HepG2 (cell line): ENCODE results near the gene ZNF503. TPM values are rescaled to one million over a fixed set of nuclear protein-coding genes. Genes with fewer than 3 reads are reported as not detected.

Experiments used
- ATAC-seq: fragments of 200-7000 bp; cut with Tn5 transposase; 3 replicates; pipeline ENCODE4 v1.9.1; 2020; ENCODE audit warnings: mild to moderate bottlenecking, moderate library complexity
- BruUV-seq: library from RNA; stranded (reverse); fragments of 400-500 nt; replicated peaks from 2 replicates; lab custom pipeline; 2021; lab: Mats Ljungman, UMichigan
- CTCF ChIA-PET: fragments of 300-600 bp; formaldehyde crosslinking; extraction: SDS; loops from one replicate; lab custom pipeline; 2021; ENCODE audit warnings: low total read pairs, inconsistent platforms, low intra/inter-chr PET ratio; lab: Yijun Ruan, JAX
- POLR2A ChIA-PET: fragments of 350-600 bp; sonication (Branson Sonifier 250); formaldehyde crosslinking; loops from one replicate; lab custom pipeline; 2020; ENCODE audit warnings: antibody characterized with exemption, inconsistent platforms; lab: Yijun Ruan, JAX
- DNase-seq: peaks from one replicate; pipeline ENCODE4 v3.0.0-alpha.2; 2015; ENCODE audit warnings: low spot score
- FAIRE-seq: peaks from 3 replicates; lab custom pipeline; 2011; peaks lifted over from hg19 to GRCh38; lab: Jason Lieb, UNC
- H2AFZ ChIP-seq: one replicate; pipeline ENCODE4 v1.6.1; 2011; ENCODE audit warnings: low read length, inconsistent platforms
- H3K27ac ChIP-seq: fragments of 300-600 bp; 3 replicates; pipeline ENCODE4 v1.8.0; 2011; ENCODE audit warnings: mixed run types, mild to moderate bottlenecking, mixed read lengths, low read length, inconsistent platforms; ENCODE audit not compliant: insufficient read depth; ENCODE audit errors: extremely low read length
- H3K27me3 ChIP-seq, 2 experiments: fragments of 200-600 bp in 1 of 2; 2 replicates in 1 of 2; 3 replicates in 1 of 2; pipeline versions ENCODE4 v1.6.0 to v1.8.0; 2011; ENCODE audit warnings: low read length in 2 of 2, mild to moderate bottlenecking in 2 of 2, moderate library complexity in 2 of 2, inconsistent platforms in 1 of 2; ENCODE audit not compliant: insufficient read depth in 2 of 2, control insufficient read depth in 1 of 2
- H3K36me3 ChIP-seq, 2 experiments: fragments of 200-600 bp in 1 of 2; replicated peaks in 1 of 2; 2 replicates in 1 of 2; 3 replicates in 1 of 2; pipeline versions ENCODE4 v1.5.1 to v1.8.0; 2011; ENCODE audit warnings: low read length in 2 of 2, inconsistent platforms in 1 of 2; ENCODE audit not compliant: insufficient read depth in 2 of 2, control insufficient read depth in 1 of 2
- H3K4me1 ChIP-seq: 2 replicates; pipeline ENCODE4 v1.5.1; 2012; ENCODE audit warnings: low read length, inconsistent platforms; ENCODE audit not compliant: insufficient read depth
- H3K4me2 ChIP-seq: 2 replicates; pipeline ENCODE4 v1.6.0; 2011; ENCODE audit warnings: low read depth, low read length, inconsistent platforms
- H3K4me3 ChIP-seq, 3 experiments: fragments of 200-600 bp in 1 of 3; sonication (generic), shearing (Covaris generic) in 1 of 3; replicated peaks in 1 of 3; 2 replicates each; pipeline ENCODE4 v1.5.1; 2011 to 2016; ENCODE audit warnings: low read length in 3 of 3, inconsistent platforms in 2 of 3, low read depth in 2 of 3, mild to moderate bottlenecking in 2 of 3, control low read depth in 1 of 3, mixed read lengths in 1 of 3; ENCODE audit not compliant: insufficient read depth in 1 of 3
- H3K79me2 ChIP-seq: one replicate; pipeline ENCODE4 v1.6.1; 2011; ENCODE audit warnings: low read length, inconsistent platforms; ENCODE audit not compliant: insufficient read depth
- H3K9ac ChIP-seq: 2 replicates; pipeline ENCODE4 v1.6.0; 2011; ENCODE audit warnings: mild to moderate bottlenecking, low read depth, low read length, inconsistent platforms; ENCODE audit not compliant: insufficient read depth
- H3K9me3 ChIP-seq: 2 replicates; pipeline ENCODE4 v1.5.1; 2012; ENCODE audit warnings: mild to moderate bottlenecking, low read length
- H4K20me1 ChIP-seq: 2 replicates; pipeline ENCODE4 v1.6.0; 2011; ENCODE audit warnings: inconsistent platforms, mild to moderate bottlenecking, low read length, moderate library complexity; ENCODE audit not compliant: insufficient read depth
- KDM5A ChIP-seq: fragments of 200-600 bp; sonication (generic); IDR thresholded peaks from 2 replicates; pipeline ENCODE4 v1.7.0; 2018; ENCODE audit warnings: antibody characterized with exemption, mild to moderate bottlenecking, low read length, borderline replicate concordance
- NFATC3 ChIP-seq: sonication (generic); formaldehyde crosslinking; IDR thresholded peaks from 2 replicates; pipeline ENCODE4 v1.5.1; 2020; ENCODE audit warnings: mild to moderate bottlenecking, missing genetic modification reagents
- POLR2AphosphoS5 ChIP-seq: IDR thresholded peaks from 2 replicates; pipeline ENCODE4 v1.6.1; 2012; ENCODE audit warnings: low read depth, low read length
- REXO4 ChIP-seq: sonication (generic); formaldehyde crosslinking; IDR thresholded peaks from 2 replicates; pipeline ENCODE4 v1.8.0; 2022; ENCODE audit warnings: missing genetic modification reagents, mild to moderate bottlenecking, borderline replicate concordance
- SAP130 ChIP-seq: IDR thresholded peaks from 2 replicates; pipeline ENCODE4 v1.6.1; 2016; ENCODE audit warnings: low read depth
- SRY ChIP-seq: sonication (generic); formaldehyde crosslinking; IDR thresholded peaks from 2 replicates; pipeline ENCODE4 v1.8.0; 2022; ENCODE audit warnings: mild to moderate bottlenecking, missing genetic modification reagents
- TGIF2 ChIP-seq: IDR thresholded peaks from 2 replicates; pipeline ENCODE4 v1.6.1; 2016; ENCODE audit warnings: control low read depth, missing compliant biosample characterization
- XRCC5 ChIP-seq: fragments of 200-400 bp; formaldehyde crosslinking; optimal IDR thresholded peaks from 2 replicates; pipeline ENCODE3; 2017; ENCODE audit warnings: mild to moderate bottlenecking, low read length
- ZBTB44 ChIP-seq: sonication (generic); formaldehyde crosslinking; IDR thresholded peaks from 2 replicates; pipeline ENCODE4 v1.4.0; 2020; ENCODE audit warnings: missing genetic modification reagents
- ZNF10 ChIP-seq: sonication (generic); formaldehyde crosslinking; IDR thresholded peaks from 2 replicates; pipeline ENCODE4 v1.4.0; 2020; ENCODE audit warnings: mild to moderate bottlenecking, low read depth, missing genetic modification reagents, borderline replicate concordance
- ZNF124 ChIP-seq: sonication (generic); formaldehyde crosslinking; IDR thresholded peaks from 2 replicates; pipeline ENCODE4 v1.4.0; 2020; ENCODE audit warnings: missing genetic modification reagents
- ZNF230 ChIP-seq: sonication (generic); formaldehyde crosslinking; IDR thresholded peaks from 2 replicates; pipeline ENCODE4 v1.4.0; 2020; ENCODE audit warnings: mild to moderate bottlenecking, missing genetic modification reagents
- ZNF34 ChIP-seq: sonication (generic); formaldehyde crosslinking; IDR thresholded peaks from 2 replicates; pipeline ENCODE4 v1.4.0; 2020; ENCODE audit warnings: mild to moderate bottlenecking, missing genetic modification reagents, borderline replicate concordance
- ZNF484 ChIP-seq: sonication (generic); formaldehyde crosslinking; IDR thresholded peaks from 2 replicates; pipeline ENCODE4 v1.5.1; 2020; ENCODE audit warnings: mild to moderate bottlenecking, low read depth, missing genetic modification reagents, borderline replicate concordance
- ZNF496 ChIP-seq: sonication (generic); formaldehyde crosslinking; IDR thresholded peaks from 2 replicates; pipeline ENCODE4 v1.8.1; 2023; ENCODE audit warnings: mild to moderate bottlenecking, moderate library complexity, missing genetic modification reagents; ENCODE audit not compliant: insufficient replicate concordance
- ZNF512 ChIP-seq: sonication (generic); formaldehyde crosslinking; IDR thresholded peaks from 2 replicates; pipeline ENCODE4 v1.4.0; 2020; ENCODE audit warnings: mild to moderate bottlenecking, missing genetic modification reagents
- ZNF572 ChIP-seq: sonication (generic); formaldehyde crosslinking; IDR thresholded peaks from 2 replicates; pipeline ENCODE4 v1.5.1; 2020; ENCODE audit warnings: mild to moderate bottlenecking, missing genetic modification reagents
- ZNF773 ChIP-seq: sonication (generic); formaldehyde crosslinking; IDR thresholded peaks from 2 replicates; pipeline ENCODE4 v1.4.0; 2020; ENCODE audit warnings: missing genetic modification reagents, borderline replicate concordance
- WGBS: methylation state at CpG from one replicate; pipeline ENCODE4 v1.1.6; 2017; ENCODE audit warnings: low lambda C conversion rate; 5-methylcytosine and 5-hydroxymethylcytosine counted together
- in situ Hi-C: cut with HindIII; loops from 2 replicates; pipeline ENCODE4 v1.10.0; 2017; ENCODE audit warnings: low pct_unique_long_range_greater_than_20kb; ENCODE audit not compliant: extremely low pct_ligation_motif_present
- intact Hi-C: fragments of 100-400 bp; cut with micrococcal nuclease; formaldehyde crosslinking; loops from one replicate; pipeline ENCODE4 v1.10.0; 2022; ENCODE audit not compliant: unreplicated experiment
- polyA plus RNA-seq, 8 experiments: library from polyadenylated mRNA; depleted of rRNA in 3 of 8; stranded (reverse) in 7 of 8; unstranded in 1 of 8; fragments of >200 nt; fragmentation: Illumina TruSeq in 4 of 8; extraction: Trizol in 4 of 8; gene quantifications; 2 replicates each; pipeline versions ENCODE4 v1.2.1 to v1.2.3, GENCODE V29; 2011 to 2016; ENCODE audit warnings: low read depth in 4 of 8, missing spikeins in 1 of 8, mixed read lengths in 1 of 8; ENCODE audit not compliant: insufficient read depth in 1 of 8
- total RNA-seq, 5 experiments: library from RNA; depleted of rRNA; stranded (reverse); fragments of >200 nt; fragmentation: Illumina TruSeq; extraction: Trizol; gene quantifications; 2 replicates each; pipeline ENCODE4 v1.2.3, GENCODE V29; 2016; ENCODE audit warnings: low read depth in 1 of 5
- TF ChIP-seq, protein P1 (sequence below): sonication (generic); formaldehyde crosslinking; IDR thresholded peaks from 2 replicates; pipeline ENCODE4 v1.8.1; 2023; ENCODE audit warnings: missing genetic modification reagents, inconsistent platforms, borderline replicate concordance

The ZNF503 gene
- total and polyA plus RNA-seq, 2 of the 13 experiments (the other 11 are each of a cell fraction or from before 2014, with no cell fraction given), result 2.7 to 8.3 TPM

GRCh38 chr10:75408911-75409885 lies 7.6 kb upstream of the ZNF503 start:
- in situ Hi-C loops, result no loop called here
- TF ChIP-seq ZNF34, result 0 out of 2 replicates have a peak, but pooled peaks have one; percentile 49
- TF ChIP-seq ZNF124 (CRISPR knock-in tag), result no peak
- TF ChIP-seq ZNF484 (CRISPR knock-in tag), result no peak
- peak; percentile 55; the same call in 1 of the 2 replicates for TF ChIP-seq SRY
- TF ChIP-seq ZNF773 (CRISPR knock-in tag), result peak; percentile 48; the same call in 1 of the 2 replicates
- no peak for TF ChIP-seq XRCC5
- TF ChIP-seq TGIF2 (CRISPR knock-in tag), result peak; percentile 49; the same call in 1 of the 2 replicates
- TF ChIP-seq REXO4 (CRISPR knock-in tag), result no peak
- TF ChIP-seq ZNF496 (CRISPR knock-in tag), result no peak
- peak; percentile 31; the same call in 1 of the 2 replicates for TF ChIP-seq SAP130 (CRISPR knock-in tag)
- peak; percentile 69; the same call in 1 of the 2 replicates for TF ChIP-seq KDM5A
- TF ChIP-seq ZNF230 (CRISPR knock-in tag), result 0 out of 2 replicates have a peak, but pooled peaks have one; percentile 19
- TF ChIP-seq ZBTB44 (CRISPR knock-in tag), result no peak
- no peak for TF ChIP-seq ZNF512 (CRISPR knock-in tag)
- peak; percentile 49 for TF ChIP-seq POLR2AphosphoS5
- TF ChIP-seq NFATC3 (CRISPR knock-in tag), result peak; percentile 35; the same call in 1 of the 2 replicates
- peak; percentile 73; the same call in 1 of the 2 replicates for TF ChIP-seq ZNF572 (CRISPR knock-in tag)
- TF ChIP-seq ZNF10 (CRISPR knock-in tag), result no peak
- TF ChIP-seq, protein P1, sequence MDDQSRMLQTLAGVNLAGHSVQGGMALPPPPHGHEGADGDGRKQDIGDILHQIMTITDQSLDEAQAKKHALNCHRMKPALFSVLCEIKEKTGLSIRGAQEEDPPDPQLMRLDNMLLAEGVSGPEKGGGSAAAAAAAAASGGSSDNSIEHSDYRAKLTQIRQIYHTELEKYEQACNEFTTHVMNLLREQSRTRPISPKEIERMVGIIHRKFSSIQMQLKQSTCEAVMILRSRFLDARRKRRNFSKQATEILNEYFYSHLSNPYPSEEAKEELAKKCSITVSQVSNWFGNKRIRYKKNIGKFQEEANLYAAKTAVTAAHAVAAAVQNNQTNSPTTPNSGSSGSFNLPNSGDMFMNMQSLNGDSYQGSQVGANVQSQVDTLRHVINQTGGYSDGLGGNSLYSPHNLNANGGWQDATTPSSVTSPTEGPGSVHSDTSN (CRISPR knock-in tag), result no peak

More at GRCh38 chr10:75408911-75409885, 7.6 kb upstream of the ZNF503 start:
- Histone ChIP-seq H3K4me1 (peaks cover 20% of the 10 kb centered on the region), H4K20me1 (no peaks in the 10 kb centered on the region), H3K27ac (peak overlapping the region; percentile 86), H3K9me3 (no peaks in the 10 kb centered on the region), H3K4me3 (peak overlapping the region; percentile 84 to 91 (median 87)), H2AFZ (no peak overlapping the region), H3K36me3 (peaks cover 0 to 5% of the 10 kb centered on the region in 2 experiments; a peak in 1 of 5 replicates), H3K4me2 (peak overlapping the region; percentile 73), H3K9ac (peak overlapping the region; percentile 78), H3K79me2 (peaks cover 8% of the 10 kb centered on the region), H3K27me3 (no peaks in the 10 kb centered on the region)
- WGBS, result 2% methylated on average over 23 of the region's 76 CpGs
- DNase-seq, result no peak
- peak; percentile 68 for ATAC-seq
- FAIRE-seq, result no peak
- intact Hi-C loops, result loop anchor here (5.0 to 10.0 kb wide), 3 partner anchors 196 to 1138 kb away; no protein-coding TSS in a partner anchor
- CTCF ChIA-PET, result no interaction called here
- POLR2A ChIA-PET, result interaction anchor here (1.0 to 1.9 kb wide), 13 partner anchors 7 to 616 kb away, joined by 3 to 35 read pairs (median 4); partner anchors contain the start of genes LRMDA and ZNF503
- TSS peak; percentile 66 for BruUV-seq
